A673 (cell line): Measurements from ENCODE around the gene FHIP1B.

Experiments used
- CTCF ChIP-seq: fragments of 300-800, 200-600 bp; sonication (generic); conservative IDR thresholded peaks from 2 replicates; pipeline ENCODE4 v1.5.1; 2017; ENCODE audit warnings: low read depth, mild to moderate bottlenecking, antibody characterized with exemption, low read length, moderate library complexity, mixed read lengths
- EZH2 ChIP-seq: fragments of 200-600 bp; sonication (generic); IDR thresholded peaks from 2 replicates; pipeline ENCODE4 v1.6.1; 2017; ENCODE audit warnings: borderline replicate concordance, low read depth, mild to moderate bottlenecking, mixed read lengths, antibody characterized with exemption, low read length; ENCODE audit not compliant: poor library complexity, severe bottlenecking

- no peak for TF ChIP-seq CTCF
- no peak for TF ChIP-seq EZH2
Measured at GRCh38 chr11:6248248-6248647, 13.8 kb upstream of the FHIP1B start.
